C4-2B (cell line): ENCODE data around the gene GPHA2.

Experiments used
- CTCF ChIP-seq: fragments of 450-650 bp; conservative IDR thresholded peaks from 2 replicates; pipeline ENCODE4 v1.5.1; 2017; ENCODE audit warnings: mild to moderate bottlenecking
- ZFX ChIP-seq: fragments of 450-650 bp; IDR thresholded peaks from 2 replicates; pipeline ENCODE4 v1.6.1; 2017

DNA sequence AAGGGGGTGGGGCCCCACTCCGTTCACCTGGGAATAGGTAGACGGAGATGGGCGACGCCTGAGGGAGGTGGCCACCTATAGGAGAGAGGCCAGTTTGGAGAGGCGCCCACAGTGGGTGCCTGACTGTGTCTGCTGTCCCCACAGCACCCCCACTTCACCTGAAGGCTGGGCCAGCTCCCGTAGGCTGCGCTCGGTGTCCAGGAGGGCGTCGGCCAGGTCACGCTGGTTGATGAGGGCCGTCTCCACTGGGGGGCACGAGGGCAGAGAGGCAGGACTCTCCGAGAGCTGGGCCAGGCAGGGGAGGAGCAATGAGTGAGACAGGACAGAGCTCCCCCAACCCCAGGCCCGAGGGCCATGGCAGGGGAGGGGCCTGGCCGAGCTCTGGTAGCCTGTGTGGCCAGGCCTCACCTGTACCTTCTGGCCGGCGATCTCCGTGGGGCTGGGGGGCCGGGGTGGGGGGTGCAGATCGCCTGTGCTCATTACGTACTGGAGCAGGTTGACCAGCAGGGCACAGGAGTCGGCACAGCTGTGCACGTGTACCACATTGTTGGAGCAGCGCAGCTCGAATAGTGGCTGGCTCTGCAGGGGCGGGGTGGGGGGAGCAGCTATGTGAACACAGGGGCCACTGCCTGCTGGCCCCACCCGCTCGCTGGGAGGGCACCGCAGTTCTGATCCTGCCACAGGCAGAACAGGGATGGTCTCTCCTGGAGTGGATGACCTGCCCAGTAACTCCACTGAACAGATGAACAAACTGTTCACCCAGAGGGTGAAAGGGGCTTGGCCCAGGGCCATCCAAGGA, 33.4 kb downstream of the GPHA2 start:
- TF ChIP-seq CTCF (no peak), ZFX (no peak)
